Measurements from ENCODE around the gene TPSD1.
"Not testable (repeated sequence)": the region's sequence is repeated elsewhere in the genome, so short reads cannot be mapped to it uniquely, and the experiment has no call there.

Gene TPSD1

GRCh38 chr16:1281517-1281916 is 25.6 kb downstream of the TPSD1 start:
- no peak for DNase-seq (ENCODE audit: low read depth in 2 of 2)

GRCh38 chr16:1282324-1282973 is 26.6 kb downstream of the TPSD1 start:
- no peak for DNase-seq (ENCODE audit: low read depth in 2 of 2)

GRCh38 chr16:1283296-1283695 is 27.4 kb downstream of the TPSD1 start:
- no peak for DNase-seq (ENCODE audit: low read depth in 2 of 2)

- no peak for DNase-seq (ENCODE audit: low read depth in 2 of 2)
These were observed 28.2 kb downstream of the TPSD1 start for GRCh38 chr16:1283996-1284616.

GRCh38 chr16:1285669-1286512 is 30.0 kb downstream of the TPSD1 start:
- no peak for DNase-seq (ENCODE audit: low read depth in 2 of 2)

GRCh38 chr16:1286513-1287094 is 30.7 kb downstream of the TPSD1 start:
- no peak for DNase-seq (ENCODE audit: low read depth in 2 of 2)

- no peak for DNase-seq (ENCODE audit: low read depth in 2 of 2)
These were observed 32.3 kb downstream of the TPSD1 start for GRCh38 chr16:1287982-1288670.

- no peak for DNase-seq (ENCODE audit: low read depth in 2 of 2)
These were observed 33.1 kb downstream of the TPSD1 start for GRCh38 chr16:1288813-1289476.

- no peak for DNase-seq (ENCODE audit: low read depth in 2 of 2)
These were observed 33.6 kb downstream of the TPSD1 start for GRCh38 chr16:1289477-1289866.

GRCh38 chr16:1290063-1290501 is 34.2 kb downstream of the TPSD1 start:
- DNase-seq (ENCODE audit: low read depth in 2 of 2): no peak

GRCh38 chr16:1290860-1291575 is 35.1 kb downstream of the TPSD1 start:
- DNase-seq (ENCODE audit: low read depth in 2 of 2): no peak

GRCh38 chr16:1291576-1291974 is 35.7 kb downstream of the TPSD1 start:
- DNase-seq (ENCODE audit: low read depth in 2 of 2): no peak

GRCh38 chr16:1292208-1292607 is 36.3 kb downstream of the TPSD1 start:
- not testable (repeated sequence) for DNase-seq (ENCODE audit: low read depth in 2 of 2)

GRCh38 chr16:1292808-1293207 is 36.9 kb downstream of the TPSD1 start:
- DNase-seq (ENCODE audit: low read depth in 2 of 2): not testable (repeated sequence)

GRCh38 chr16:1293921-1294656 is 38.2 kb downstream of the TPSD1 start:
- DNase-seq (ENCODE audit: low read depth in 2 of 2): no peak

- no peak for DNase-seq (ENCODE audit: low read depth in 2 of 2)
These were observed 39.6 kb downstream of the TPSD1 start for GRCh38 chr16:1295465-1295864.

GRCh38 chr16:1296688-1297017 is 40.8 kb downstream of the TPSD1 start:
- DNase-seq (ENCODE audit: low read depth in 2 of 2): not testable (repeated sequence)

GRCh38 chr16:1297018-1297696 is 41.3 kb downstream of the TPSD1 start:
- no peak for DNase-seq (ENCODE audit: low read depth in 2 of 2)

- no peak for DNase-seq (ENCODE audit: low read depth in 2 of 2)
These were observed 42.5 kb downstream of the TPSD1 start for GRCh38 chr16:1298406-1298805.
